OCI-M2 (cell line): ENCODE data around the gene OSCP1.

Source experiments
- DNase-seq: peaks from one replicate; lab custom pipeline; 2025; ENCODE audit not compliant: unreplicated experiment; lab: John Stamatoyannopoulos, UW

OSCP1 gene

DNA sequence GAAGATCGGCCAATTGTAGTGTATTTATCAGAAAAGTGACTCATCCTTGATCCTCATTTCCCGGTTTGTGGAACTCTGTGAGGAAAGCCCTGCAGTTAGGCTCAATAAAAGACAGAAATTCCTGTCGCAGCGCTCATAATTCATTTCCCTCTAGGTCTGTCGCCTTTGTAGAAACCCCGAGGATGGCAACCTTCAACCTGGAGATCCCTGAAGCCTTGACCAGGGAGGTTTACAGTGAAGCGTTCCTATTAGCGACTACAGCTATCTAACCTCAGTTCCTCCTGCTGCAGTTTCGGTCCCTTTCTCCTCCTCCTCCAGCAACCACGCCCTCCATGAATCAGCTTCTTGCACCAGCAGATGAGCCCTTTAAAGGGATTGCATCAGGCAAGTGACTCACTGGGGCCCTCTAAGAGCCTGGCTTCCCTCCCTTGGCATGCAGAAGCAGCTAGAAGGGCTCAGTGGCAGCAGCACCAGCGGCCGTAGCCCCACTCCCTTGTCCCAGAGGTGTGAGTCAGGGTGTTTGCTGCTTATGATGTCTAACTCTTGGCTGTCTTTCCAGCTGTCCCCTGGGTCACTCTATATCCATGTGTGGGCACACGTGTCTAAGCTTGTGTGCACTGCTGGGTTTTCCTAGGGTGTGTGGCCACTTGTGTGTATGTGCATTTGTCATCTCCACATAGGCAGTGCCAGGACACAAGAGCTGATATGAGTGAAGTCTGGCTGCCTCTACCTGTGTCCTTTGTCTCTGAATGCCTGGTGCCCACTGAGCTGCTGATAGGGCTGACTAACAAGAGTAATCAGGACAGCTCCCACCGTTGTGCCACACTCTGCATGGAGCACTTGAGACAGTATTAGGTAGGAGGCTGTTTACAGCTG is 63.7 kb downstream of the OSCP1 start:
- peak; percentile 54 for DNase-seq

DNA sequence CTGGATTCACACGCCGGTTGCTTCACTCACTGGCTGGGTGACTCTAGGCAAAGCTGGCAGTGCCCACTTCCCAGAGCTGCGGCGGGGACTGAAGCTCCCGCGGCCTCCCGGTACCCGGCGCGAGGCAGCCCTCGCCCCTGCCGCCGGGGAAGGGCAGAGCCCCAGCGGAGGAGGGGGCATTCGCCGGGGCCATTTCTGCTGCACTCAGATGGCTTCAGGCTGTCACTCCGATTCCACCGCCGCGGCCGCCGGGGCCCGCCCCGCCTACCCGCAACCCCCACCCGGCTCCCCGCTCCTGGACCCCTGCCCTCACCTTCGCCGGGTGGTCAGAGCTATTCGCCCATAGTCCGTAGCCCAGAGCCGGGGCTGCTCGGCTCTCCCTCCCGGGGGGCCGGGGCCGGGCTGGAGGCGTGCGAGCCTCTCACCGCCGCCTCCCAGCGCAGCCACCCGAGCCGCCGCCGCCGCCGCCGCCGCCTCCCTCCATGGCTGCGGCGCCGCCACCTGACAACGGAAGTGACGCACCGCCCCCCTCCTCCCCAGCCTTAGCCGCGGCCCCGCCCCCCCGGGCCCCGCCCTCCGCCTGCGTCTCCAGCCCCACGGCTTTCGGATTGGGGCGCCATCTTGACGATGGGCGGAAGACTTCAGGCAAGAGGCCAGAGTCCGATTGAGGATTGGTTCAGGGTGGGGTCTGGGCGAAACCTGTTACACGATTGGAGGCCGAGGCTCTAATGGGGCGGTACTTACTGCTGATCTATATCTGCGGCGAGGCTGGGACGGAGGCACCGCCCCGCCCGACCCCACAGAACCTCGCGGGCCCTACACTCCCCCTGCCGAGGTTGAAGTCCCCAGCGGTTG is 64.6 kb downstream of the OSCP1 start, which contains the start of gene STK40:
TSS of gene STK40 (minus strand) at position 515 of the 855 bp plus-strand sequence. CDS start 24,592 bp downstream, outside the sequence.
- peak; percentile 74 for DNase-seq

DNA sequence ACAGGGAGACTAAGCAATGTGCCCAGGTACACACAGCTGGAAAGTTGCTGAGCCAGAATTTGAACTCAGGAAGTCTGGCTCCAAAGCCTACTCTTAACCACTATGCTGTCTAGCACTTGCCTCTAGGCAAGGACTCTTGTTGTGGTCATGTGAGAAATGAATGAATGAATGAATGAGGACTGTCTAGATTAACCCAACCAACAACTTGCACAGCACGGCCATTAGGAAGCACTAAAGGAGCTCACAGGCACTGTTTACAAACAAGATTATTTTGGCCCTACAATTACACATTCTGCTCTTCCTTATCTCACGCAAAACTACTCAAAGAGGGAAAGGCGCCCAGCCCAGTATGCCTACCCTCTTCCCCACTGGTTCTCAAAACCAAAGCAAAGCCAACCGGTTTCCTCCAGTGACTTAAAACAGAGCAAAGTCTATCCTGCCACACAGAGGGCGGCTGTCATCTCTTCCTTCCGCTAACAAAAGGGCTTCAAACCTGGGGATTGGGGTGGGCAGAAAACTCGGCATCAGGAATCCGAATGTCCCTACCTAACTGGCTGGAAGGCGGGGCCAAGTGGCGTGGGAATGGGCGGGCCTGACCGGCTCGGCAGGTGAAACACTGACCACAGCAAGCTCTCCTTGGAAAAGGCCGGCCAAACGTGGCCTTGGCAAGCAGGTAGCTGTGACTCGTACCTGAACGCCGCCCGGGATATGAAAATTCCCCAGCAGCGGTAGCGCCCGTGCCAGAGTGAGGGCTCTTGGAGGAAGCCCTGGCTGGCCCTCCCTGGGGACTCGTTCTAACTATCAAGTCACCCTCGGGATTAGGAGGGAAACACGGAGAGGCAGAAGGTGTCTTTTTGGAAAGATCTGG is 65.5 kb downstream of the OSCP1 start:
- DNase-seq, result no peak

GRCh38 chr1:36383240-36383639 is 67.0 kb downstream of the OSCP1 start:
- no peak for DNase-seq

DNA sequence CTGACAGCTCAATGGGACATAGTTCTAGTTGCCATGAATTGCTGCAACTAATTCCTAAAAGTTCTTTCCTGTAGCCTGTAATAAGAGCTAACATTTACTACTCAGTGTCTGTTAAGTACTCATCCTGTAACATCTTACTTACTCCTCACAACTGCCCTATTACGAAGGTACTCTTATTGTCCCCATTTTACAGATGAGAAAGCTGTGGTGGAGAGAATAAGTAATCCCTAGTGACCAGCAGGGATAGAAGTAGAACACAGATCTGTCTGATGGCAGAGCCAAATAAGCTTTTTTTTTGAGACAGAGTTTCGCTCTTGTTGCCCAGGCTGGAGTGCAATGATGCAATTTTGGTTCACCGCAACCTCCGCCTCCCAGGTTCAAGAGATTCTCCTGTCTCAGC is 67.6 kb downstream of the OSCP1 start:
- no peak for DNase-seq

DNA sequence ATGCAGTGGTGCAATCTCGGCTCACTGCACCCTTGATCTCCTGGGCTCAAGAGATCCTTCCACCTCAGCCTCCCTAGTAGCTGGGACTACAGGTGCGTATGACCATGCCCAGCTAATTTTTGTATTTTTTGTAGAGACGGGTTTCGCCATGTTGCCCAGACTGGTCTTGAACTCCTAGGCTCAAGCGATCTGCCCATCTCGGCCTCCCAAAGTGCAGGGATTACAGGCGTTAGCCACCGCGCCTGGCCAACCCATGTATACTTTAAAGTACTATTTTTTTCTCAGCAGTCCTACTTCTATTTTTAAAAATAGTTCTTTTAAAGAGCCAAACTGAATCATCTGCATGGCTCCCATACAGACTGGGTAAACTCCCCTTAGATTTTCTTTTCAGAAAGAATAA is 68.0 kb downstream of the OSCP1 start:
- DNase-seq, result no peak

GRCh38 chr1:36381405-36381804 is 68.8 kb downstream of the OSCP1 start:
- no peak for DNase-seq

GRCh38 chr1:36380782-36381181 is 69.5 kb downstream of the OSCP1 start:
- no peak for DNase-seq

DNA sequence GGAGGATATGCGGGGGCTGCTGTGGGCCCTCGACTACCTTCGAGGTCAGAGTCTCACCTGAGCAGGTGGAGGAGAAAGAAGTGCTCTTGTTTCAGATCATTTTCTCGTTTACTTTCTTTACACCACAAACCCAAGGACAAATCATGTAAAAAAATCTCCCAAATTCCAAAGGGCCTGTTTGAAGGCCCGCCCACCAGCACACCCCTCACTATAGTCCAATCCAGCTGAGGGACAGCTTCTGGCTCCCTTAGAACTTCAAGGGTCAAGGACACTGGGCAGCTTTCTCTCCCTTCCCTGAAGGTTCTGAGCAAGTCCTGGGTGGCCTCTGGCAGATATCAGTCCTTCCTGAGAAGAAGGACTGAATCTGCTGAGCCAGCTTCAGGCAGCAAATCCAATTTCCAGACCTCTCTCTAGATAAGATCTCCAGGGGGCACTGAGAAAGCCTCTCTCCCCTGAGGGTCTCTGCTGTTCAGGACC is 70.1 kb downstream of the OSCP1 start:
- DNase-seq, result no peak

- DNase-seq, result no peak
Measured at GRCh38 chr1:36377791-36378492, 72.3 kb downstream of the OSCP1 start.

- no peak for DNase-seq
Measured at GRCh38 chr1:36372617-36373016, 77.6 kb downstream of the OSCP1 start.

DNA sequence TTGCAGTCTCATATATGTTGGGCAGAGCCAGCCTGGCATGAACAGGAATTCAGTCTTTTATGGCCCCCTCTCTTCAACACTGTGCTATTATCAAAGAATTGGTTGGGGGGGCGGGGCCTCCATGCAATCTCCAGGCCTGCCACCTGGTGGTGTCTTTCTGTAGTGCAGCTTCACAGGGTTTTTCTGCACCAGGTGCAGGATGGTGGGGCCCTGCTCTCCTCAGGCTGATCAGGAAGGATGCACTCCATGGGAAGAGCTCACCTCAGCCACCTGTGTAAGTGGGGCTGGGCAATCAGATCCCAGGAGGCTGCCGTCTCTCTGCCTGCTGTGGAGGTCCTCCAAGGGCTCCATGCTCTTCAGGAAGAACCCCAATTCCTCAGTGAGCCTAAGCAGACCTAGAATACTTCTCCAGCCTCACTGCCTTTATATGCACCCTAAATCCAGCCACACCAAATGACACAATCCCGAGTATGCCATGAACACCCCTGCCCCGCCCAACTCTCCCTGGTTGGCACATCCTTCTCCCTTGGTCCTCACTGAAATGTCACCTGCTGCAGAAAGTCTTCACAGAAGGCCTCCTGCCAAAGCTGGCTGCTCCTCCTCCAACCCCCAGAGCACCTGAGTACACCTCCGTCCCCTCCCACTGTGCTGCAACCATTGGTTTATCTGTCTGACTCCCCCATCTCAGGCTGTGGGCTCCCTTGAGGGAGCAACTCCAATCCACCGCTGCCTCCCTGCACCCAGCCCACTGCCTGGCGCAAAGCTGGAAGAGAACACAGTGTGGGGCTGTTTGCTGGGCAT is 81.0 kb downstream of the OSCP1 start:
- DNase-seq, result peak; percentile 11
